Thyroid gland (tissue), 4 donors: Measurements from ENCODE around the gene C19orf81. TPM values are rescaled to one million over a fixed set of nuclear protein-coding genes. Genes with fewer than 3 reads are reported as not detected.

ENCODE experiments used
- DNase-seq, 2 donors: peaks; one replicate each; pipeline ENCODE4 v3.0.0-alpha.2; 2019
- H3K27ac ChIP-seq, 3 donors: fragments of 200-600 bp; sonication (generic); 1 replicate in 2 of 3; 2 replicates in 1 of 3; pipeline ENCODE4 v1.5.1; 2016 to 2019; ENCODE audit warnings: mild to moderate bottlenecking in 1 of 3, moderate library complexity in 1 of 3
- H3K27me3 ChIP-seq: fragments of 200-600 bp; sonication (generic); one replicate; pipeline ENCODE4 v1.5.1; 2019
- H3K36me3 ChIP-seq, 2 donors: fragments of 200-600 bp; sonication (generic); one replicate each; pipeline ENCODE4 v1.5.1; 2016 to 2019
- H3K4me1 ChIP-seq, 2 donors: fragments of 200-600 bp; sonication (generic); one replicate each; pipeline ENCODE4 v1.5.1; 2017 to 2019
- H3K4me3 ChIP-seq, 3 donors: fragments of 200-600 bp; sonication (generic); replicated peaks in 1 of 3; 1 replicate in 2 of 3; 2 replicates in 1 of 3; pipeline ENCODE4 v1.5.1; 2016; ENCODE audit warnings: mild to moderate bottlenecking in 1 of 3
- H3K9me3 ChIP-seq: fragments of 200-600 bp; sonication (generic); one replicate; pipeline ENCODE4 v1.5.1; 2017
- POLR2A ChIP-seq, 2 donors: fragments of 450-650 bp; IDR thresholded peaks; one replicate each; pipeline ENCODE4 v1.6.1; 2017; ENCODE audit warnings: antibody characterized with exemption in 2 of 2, mild to moderate bottlenecking in 2 of 2, moderate library complexity in 1 of 2
- WGBS, 2 donors: methylation state at CpG; one replicate each; pipeline ENCODE4 v1.1.5; 2017; 5-methylcytosine and 5-hydroxymethylcytosine counted together
- intact Hi-C: fragments of 100-400 bp; cut with DNase I; formaldehyde crosslinking; loops from one replicate; pipeline ENCODE4 v1.15.1; 2023
- total RNA-seq, 4 donors: library from RNA; depleted of rRNA; stranded (reverse); fragments of >200 nt; gene quantifications; one replicate each; pipeline ENCODE4 v1.2.3, GENCODE V29; 2016
- TF ChIP-seq, protein P1 (sequence below), 6 experiments: fragments of 200-600 bp in 3 of 6; fragments of 450-650 bp in 3 of 6; sonication (generic) in 3 of 6; IDR thresholded peaks; one replicate each; pipeline ENCODE4 v1.5.1; 2016 to 2019; ENCODE audit warnings: antibody characterized with exemption in 6 of 6, mild to moderate bottlenecking in 2 of 6, inconsistent platforms in 1 of 6, moderate library complexity in 1 of 6

Gene C19orf81
- total RNA-seq, 4 donors from 2014 or later, result 1.7 TPM; not detected in 3

DNA sequence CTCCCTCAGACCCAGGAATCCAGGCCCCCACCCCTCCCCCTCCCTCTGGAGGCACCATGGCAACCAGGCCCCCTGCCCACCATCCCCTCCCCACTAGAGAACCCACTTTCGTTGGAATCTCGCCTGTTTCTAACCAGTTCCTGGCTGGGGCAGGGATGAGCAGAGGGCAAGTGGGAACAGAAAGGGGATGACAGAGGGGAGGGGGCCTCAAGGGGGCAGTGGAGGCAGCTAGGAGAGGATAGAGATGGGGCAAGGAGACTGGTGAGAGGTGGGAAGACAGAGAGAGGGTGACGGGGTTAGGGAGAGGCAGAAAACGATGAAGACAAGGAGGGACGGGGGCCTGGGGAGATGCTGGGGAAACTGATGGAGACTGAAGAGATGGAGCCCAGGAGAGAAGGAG is 586 bp upstream of the C19orf81 start:
- Histone ChIP-seq H3K27ac (no peak overlapping the region), H3K4me3 (no peak overlapping the region), H3K27me3 (no peaks in the 10 kb centered on the region), H3K4me1 (no peaks in the 10 kb centered on the region), H3K9me3 (no peaks in the 10 kb centered on the region), H3K36me3 (no peaks in the 10 kb centered on the region)
- no peak for TF ChIP-seq POLR2A (IDR thresholded peaks at IDR 0.05)
- TF ChIP-seq, protein P1, sequence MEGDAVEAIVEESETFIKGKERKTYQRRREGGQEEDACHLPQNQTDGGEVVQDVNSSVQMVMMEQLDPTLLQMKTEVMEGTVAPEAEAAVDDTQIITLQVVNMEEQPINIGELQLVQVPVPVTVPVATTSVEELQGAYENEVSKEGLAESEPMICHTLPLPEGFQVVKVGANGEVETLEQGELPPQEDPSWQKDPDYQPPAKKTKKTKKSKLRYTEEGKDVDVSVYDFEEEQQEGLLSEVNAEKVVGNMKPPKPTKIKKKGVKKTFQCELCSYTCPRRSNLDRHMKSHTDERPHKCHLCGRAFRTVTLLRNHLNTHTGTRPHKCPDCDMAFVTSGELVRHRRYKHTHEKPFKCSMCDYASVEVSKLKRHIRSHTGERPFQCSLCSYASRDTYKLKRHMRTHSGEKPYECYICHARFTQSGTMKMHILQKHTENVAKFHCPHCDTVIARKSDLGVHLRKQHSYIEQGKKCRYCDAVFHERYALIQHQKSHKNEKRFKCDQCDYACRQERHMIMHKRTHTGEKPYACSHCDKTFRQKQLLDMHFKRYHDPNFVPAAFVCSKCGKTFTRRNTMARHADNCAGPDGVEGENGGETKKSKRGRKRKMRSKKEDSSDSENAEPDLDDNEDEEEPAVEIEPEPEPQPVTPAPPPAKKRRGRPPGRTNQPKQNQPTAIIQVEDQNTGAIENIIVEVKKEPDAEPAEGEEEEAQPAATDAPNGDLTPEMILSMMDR (IDR thresholded peaks at IDR 0.05), result no peak
- intact Hi-C loops, result no loop called here
- 40 to 46% methylated on average over 5 of the region's 5 CpGs for WGBS, 2 donors
- no peak for DNase-seq

DNA sequence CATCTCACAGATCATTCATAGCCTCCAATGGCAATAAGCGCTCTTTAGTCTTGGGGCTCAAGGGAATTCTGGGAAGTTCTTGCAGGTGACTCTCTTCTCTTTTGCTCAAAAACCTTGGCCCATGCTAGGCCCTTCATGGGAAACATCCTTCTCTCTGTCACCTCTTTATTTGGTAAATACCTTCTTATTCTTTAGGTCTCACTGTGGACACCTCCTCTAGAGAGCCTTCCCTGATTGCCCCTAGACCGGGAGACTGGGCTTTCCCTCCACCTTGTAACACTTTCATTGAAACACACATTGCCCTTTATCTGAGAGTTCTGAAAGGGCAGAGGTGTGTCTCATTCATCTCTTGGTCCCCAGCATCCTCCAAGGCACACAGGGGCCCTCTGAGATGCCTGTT is 1.9 kb downstream of the C19orf81 start:
- 79 to 85% methylated on average over 2 of the region's 2 CpGs for WGBS, 2 donors
- no peak for TF ChIP-seq POLR2A (IDR thresholded peaks at IDR 0.05)
- TF ChIP-seq, protein P1 (IDR thresholded peaks at IDR 0.05), result no peak
- intact Hi-C loops, result no loop called here
- no peak for DNase-seq
- H3K27me3 ChIP-seq, result no peaks in the 10 kb centered on the region
- no peaks in the 10 kb centered on the region for H3K36me3 ChIP-seq
- no peaks in the 10 kb centered on the region for H3K4me1 ChIP-seq
- no peaks in the 10 kb centered on the region for H3K9me3 ChIP-seq
- no peak overlapping the region for H3K4me3 ChIP-seq
- H3K27ac ChIP-seq, result no peak overlapping the region

DNA sequence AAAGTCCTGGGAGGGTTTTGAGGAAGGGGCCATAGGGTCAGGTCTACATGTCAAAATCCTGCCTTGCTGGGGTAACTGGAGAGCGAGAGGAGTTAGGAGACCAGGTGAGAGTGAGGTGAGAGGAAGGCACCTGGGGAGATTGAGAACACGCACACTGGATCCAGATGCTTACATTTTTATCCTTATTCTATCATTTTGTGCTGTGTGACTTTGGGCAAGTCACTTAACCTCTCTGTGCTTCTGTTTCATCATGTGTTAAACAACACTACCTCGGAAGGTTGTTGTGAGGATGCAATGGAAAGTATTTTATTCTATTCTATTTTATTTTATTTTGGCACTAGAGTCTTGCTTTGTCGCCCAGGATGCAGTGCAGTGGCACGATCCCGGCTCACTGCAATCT is 3.5 kb downstream of the C19orf81 start:
- WGBS, 2 donors, result 85 to 92% methylated on average over 6 of the region's 6 CpGs
- intact Hi-C loops, result no loop called here
- no peaks in the 10 kb centered on the region for H3K9me3 ChIP-seq

DNA sequence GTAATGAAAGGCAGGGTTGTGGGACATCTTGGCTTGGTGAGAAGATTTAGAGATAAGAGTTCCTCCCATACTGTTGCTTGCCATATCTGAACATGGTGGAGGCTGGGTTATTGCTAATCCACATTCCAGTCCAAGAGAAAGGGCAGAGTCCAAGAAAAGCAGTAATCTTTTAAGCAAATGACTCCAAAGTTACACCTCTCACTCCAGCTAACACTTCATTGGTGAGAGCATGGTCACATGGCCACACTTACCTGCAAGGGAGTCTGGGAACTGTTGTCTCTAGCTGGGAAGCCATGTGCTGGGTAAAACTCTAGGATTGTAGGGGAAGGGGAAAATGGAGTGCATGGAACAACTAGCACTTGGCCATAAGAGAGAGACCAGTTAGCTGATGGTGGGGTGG is 5.6 kb downstream of the C19orf81 start:
- no peaks in the 10 kb centered on the region for H3K27me3 ChIP-seq
- no peaks in the 10 kb centered on the region for H3K9me3 ChIP-seq
- TF ChIP-seq, protein P1 (IDR thresholded peaks at IDR 0.05), result no peak
- TF ChIP-seq POLR2A (IDR thresholded peaks at IDR 0.05), result no peak
- no peak overlapping the region for H3K4me3 ChIP-seq
- DNase-seq, result no peak
- no peaks in the 10 kb centered on the region for H3K36me3 ChIP-seq
- H3K27ac ChIP-seq, result no peak overlapping the region
- intact Hi-C loops, result no loop called here
- H3K4me1 ChIP-seq, result peaks cover 15 to 18% of the 10 kb centered on the region in 2 donors

More for the DNA sequence above, 3.5 kb downstream of the C19orf81 start:
- no peak for DNase-seq
- no peaks in the 10 kb centered on the region for H3K27me3 ChIP-seq
- no peaks in the 10 kb centered on the region for H3K36me3 ChIP-seq
- TF ChIP-seq, protein P1 (IDR thresholded peaks at IDR 0.05), result no peak
- no peak for TF ChIP-seq POLR2A (IDR thresholded peaks at IDR 0.05)
- H3K27ac ChIP-seq, result no peak overlapping the region
- H3K4me3 ChIP-seq, result no peak overlapping the region
- H3K4me1 ChIP-seq, result peaks cover 0 to 1% of the 10 kb centered on the region in 2 donors

- WGBS, 2 donors, result 65% methylated on average over 6 of the region's 6 CpGs
- Histone ChIP-seq H3K4me3 (no peak overlapping the region), H3K27ac (no peak overlapping the region), H3K4me1 (peaks cover 15 to 18% of the 10 kb centered on the region in 2 donors), H3K36me3 (no peaks in the 10 kb centered on the region), H3K9me3 (no peaks in the 10 kb centered on the region), H3K27me3 (no peaks in the 10 kb centered on the region)
- no peak for DNase-seq
- intact Hi-C loops, result no loop called here
- no peak for TF ChIP-seq POLR2A (IDR thresholded peaks at IDR 0.05)
- TF ChIP-seq, protein P1 (IDR thresholded peaks at IDR 0.05), result no peak
These were observed 8.0 kb downstream of the C19orf81 start for GRCh38 chr19:50657222-50657669.
